Kidney epithelial cell (primary cell): ENCODE data around the gene CGB7. TPM values are rescaled to one million over a fixed set of nuclear protein-coding genes. Genes with fewer than 3 reads are reported as not detected.

Experiments used
- DNase-seq: peaks from one replicate; pipeline ENCODE4 v3.0.0-alpha.2; 2010; ENCODE audit warnings: low read depth
- H3K27me3 ChIP-seq: 2 replicates; pipeline ENCODE4 v1.6.0; 2011; ENCODE audit warnings: low read length; ENCODE audit not compliant: control insufficient read depth, insufficient read depth
- H3K36me3 ChIP-seq: 2 replicates; pipeline ENCODE4 v1.5.1; 2011; ENCODE audit warnings: low read length; ENCODE audit not compliant: control insufficient read depth, insufficient read depth
- H3K4me3 ChIP-seq: 2 replicates; pipeline ENCODE4 v1.5.1; 2011; ENCODE audit warnings: low read depth, mild to moderate bottlenecking, control low read depth, low read length
- total RNA-seq: library from RNA; depleted of rRNA; stranded (reverse); fragments of >200 nt; gene quantifications from 2 replicates; pipeline ENCODE4 v1.2.3, GENCODE V29; 2015
- TF ChIP-seq, protein P1 (sequence below): IDR thresholded peaks from 2 replicates; pipeline ENCODE4 v1.5.1; 2011; ENCODE audit warnings: mild to moderate bottlenecking, moderate library complexity, low read length, control low read depth, inconsistent platforms; ENCODE audit not compliant: insufficient read depth, poor library complexity, severe bottlenecking

The CGB7 gene
- total RNA-seq, 1 donor from 2014 or later, result 5.5 TPM

DNA sequence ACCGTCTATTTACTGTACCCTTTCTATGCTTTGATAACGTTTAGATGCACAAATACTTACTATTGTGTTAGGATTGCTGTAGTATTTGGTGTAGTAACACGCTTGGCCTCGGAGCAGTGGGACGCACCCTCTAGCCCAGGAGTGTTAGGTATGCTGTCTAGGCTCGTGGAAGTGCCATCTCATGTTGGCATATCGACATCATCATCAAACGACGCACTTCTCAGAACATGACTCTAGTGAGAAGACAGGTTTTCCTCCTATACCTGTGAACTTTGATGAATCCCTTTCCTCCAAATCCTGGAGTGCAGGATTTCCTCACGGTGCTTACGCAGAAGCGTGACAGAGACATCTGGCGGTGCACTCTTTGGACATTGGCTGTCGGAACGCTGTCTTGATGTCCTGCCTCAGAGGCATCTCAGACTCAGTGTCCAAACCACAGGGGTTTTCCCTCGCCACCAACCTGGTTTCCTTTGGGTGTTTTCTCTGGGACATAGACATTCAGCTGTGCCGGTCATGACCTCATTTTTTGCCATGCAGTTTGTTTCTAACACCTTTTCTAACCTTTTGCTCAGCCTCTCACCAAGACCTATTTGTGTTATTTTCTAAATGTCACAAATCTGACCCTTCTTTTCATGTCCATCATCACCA is 34.0 kb upstream of the CGB7 start:
- no peak for DNase-seq
- H3K4me3 ChIP-seq, result no peak overlapping the region
- TF ChIP-seq, protein P1, sequence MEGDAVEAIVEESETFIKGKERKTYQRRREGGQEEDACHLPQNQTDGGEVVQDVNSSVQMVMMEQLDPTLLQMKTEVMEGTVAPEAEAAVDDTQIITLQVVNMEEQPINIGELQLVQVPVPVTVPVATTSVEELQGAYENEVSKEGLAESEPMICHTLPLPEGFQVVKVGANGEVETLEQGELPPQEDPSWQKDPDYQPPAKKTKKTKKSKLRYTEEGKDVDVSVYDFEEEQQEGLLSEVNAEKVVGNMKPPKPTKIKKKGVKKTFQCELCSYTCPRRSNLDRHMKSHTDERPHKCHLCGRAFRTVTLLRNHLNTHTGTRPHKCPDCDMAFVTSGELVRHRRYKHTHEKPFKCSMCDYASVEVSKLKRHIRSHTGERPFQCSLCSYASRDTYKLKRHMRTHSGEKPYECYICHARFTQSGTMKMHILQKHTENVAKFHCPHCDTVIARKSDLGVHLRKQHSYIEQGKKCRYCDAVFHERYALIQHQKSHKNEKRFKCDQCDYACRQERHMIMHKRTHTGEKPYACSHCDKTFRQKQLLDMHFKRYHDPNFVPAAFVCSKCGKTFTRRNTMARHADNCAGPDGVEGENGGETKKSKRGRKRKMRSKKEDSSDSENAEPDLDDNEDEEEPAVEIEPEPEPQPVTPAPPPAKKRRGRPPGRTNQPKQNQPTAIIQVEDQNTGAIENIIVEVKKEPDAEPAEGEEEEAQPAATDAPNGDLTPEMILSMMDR, result no peak
- peaks cover 4% of the 10 kb centered on the region for H3K36me3 ChIP-seq
- no peaks in the 10 kb centered on the region for H3K27me3 ChIP-seq

DNA sequence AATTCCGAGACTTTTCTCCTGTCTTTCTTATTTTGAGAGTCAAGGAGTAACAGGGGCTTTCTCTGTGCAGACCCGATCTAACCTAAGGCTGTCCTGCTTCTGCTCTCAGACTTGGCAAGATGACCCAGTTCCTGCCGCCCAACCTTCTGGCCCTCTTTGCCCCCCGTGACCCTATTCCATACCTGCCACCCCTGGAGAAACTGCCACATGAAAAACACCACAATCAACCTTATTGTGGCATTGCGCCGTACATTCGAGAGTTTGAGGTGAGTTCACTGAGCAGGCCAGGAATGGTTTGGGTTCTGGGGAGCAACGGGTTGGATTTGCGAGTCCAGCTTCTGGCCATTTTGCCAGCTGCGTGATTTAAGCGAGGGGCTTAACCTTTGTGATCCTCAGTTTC is 28.7 kb upstream of the CGB7 start:
- Histone ChIP-seq H3K4me3 (peak overlapping the region; percentile 98), H3K36me3 (peaks cover 2% of the 10 kb centered on the region), H3K27me3 (no peaks in the 10 kb centered on the region)
- TF ChIP-seq, protein P1, result no peak
- DNase-seq, result no peak

DNA sequence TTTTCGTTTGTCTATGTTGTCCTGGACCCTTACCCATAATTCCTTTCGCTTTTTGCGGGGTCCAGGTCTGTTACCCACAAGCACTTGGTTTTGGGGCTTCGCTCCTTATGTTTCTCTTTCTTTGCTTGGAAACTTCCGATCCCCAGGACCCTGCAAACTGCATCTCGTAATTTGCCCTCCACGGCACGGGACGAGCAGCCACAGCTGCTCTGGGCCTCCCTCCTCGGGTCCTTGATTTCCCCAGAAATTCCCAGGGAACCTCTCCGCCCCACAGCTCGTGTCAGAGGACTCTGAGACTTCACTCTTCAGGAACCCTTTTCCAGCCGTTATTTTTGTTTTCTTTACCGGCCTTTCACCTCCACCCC is 28.3 kb upstream of the CGB7 start:
- peak overlapping the region; percentile 98 for H3K4me3 ChIP-seq
- H3K27me3 ChIP-seq, result no peaks in the 10 kb centered on the region
- no peak for DNase-seq
- peaks cover 2% of the 10 kb centered on the region for H3K36me3 ChIP-seq
- TF ChIP-seq, protein P1, result no peak

DNA sequence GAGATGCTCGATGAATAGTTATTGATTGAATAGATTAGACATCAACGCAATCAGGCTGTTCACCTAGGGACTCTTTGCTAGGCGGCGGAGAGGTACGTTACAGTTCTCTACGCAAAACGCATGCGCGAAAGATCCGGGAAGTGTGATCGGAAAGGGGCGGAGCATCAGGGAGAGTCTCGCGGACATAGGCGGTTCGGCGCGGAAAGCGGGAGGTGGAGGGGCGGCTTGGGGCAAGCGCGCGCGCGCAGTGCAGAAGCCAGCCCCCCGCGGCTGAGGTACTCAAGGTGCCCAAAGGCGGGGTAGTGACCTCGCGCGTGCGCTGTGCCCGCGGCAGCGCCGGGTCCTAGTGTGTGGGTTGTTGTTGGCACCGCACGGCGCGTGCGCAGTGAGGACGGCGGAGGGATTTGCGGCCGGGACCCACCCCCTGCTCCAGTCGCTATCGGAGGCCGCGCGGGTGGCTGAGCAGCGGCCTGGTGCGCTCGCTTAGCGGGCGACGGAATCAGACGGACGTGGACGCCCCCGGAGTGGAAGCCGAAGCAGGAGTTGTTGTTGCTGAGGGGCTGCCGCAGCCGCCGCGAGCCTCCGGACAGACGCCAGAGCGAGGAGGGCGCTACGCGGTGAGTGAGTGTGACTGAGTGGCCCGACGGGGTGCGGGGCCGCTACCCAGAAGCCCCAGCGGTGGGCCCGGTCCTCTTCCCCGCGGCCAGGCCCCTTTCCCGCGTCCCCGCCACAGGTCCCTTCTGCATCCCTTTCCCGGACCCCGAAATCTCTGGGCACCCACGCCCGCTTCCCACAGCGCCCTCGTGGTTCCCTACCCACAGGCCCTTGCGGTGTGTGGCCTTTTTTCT is 27.7 kb upstream of the CGB7 start, which contains the start of gene SNRNP70:
Gene SNRNP70 (plus strand): TSS at position 432 of the 848 bp plus-strand sequence. CDS start 964 bp downstream, outside the sequence.
- no peaks in the 10 kb centered on the region for H3K27me3 ChIP-seq
- DNase-seq, result peak; percentile 91
- TF ChIP-seq, protein P1, result no peak
- peak within 1 kb of the TSS; percentile 98 for H3K4me3 ChIP-seq
- H3K36me3 ChIP-seq, result peaks cover 2% of the 10 kb centered on the region

DNA sequence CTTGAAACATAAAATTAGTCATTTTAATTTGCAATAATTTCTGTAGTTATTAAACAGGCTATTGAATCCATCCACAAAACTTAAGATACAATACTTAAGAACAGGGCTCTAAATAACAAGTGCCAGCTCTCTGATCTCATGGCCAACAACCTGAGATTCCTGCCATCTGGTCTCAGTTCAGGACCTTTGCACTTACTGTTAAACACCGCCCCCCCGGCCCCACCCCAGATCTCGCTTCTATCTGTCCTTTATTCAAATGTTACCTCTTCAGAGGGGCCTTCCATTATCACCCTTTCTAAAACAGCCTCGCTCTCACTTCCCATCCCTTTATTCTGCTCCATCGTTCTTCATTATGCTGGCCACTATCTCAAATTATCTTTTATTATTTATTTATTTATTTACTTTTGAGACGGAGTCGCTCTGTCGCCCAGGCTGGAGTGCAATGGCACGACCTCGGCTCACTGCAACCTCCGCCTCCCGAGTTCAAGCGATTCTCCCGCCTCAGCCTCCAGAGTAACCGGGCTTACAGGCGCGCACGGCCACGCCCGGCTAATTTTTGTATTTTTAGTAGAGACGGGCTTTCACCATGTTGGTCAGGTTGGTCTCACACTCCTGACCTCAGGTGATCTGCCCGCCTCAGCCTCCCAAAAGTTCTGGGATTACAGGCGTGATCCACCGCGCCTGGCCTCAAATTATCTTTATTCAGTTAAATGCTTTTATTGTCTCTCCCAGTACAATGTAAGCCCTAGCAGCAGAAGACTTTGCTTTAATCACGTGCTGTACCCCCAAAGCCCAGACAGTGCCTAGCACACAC is 26.9 kb upstream of the CGB7 start:
- Histone ChIP-seq H3K4me3 (peak overlapping the region; percentile 36), H3K36me3 (peaks cover 2% of the 10 kb centered on the region), H3K27me3 (no peaks in the 10 kb centered on the region)
- DNase-seq, result no peak
- TF ChIP-seq, protein P1, result no peak
